GM12878 (cell line): Measurements from ENCODE around the gene COL11A1. TPM values are rescaled to one million over a fixed set of nuclear protein-coding genes. Genes with fewer than 3 reads are reported as not detected.

Source experiments
- ATAC-seq: fragments of 200-7000 bp; cut with Tn5 transposase; 3 replicates; pipeline ENCODE4 v1.9.1; 2020; ENCODE audit warnings: mild to moderate bottlenecking, moderate library complexity
- BruUV-seq: library from RNA; stranded (reverse); fragments of 400-500 nt; replicated peaks from 2 replicates; lab custom pipeline; 2021; lab: Mats Ljungman, UMichigan
- CTCF ChIA-PET: fragments of 300-600 bp; sonication (Branson Sonifier 250); formaldehyde crosslinking; extraction: SDS; loops from one replicate; lab custom pipeline; 2021; ENCODE audit warnings: inconsistent platforms; lab: Yijun Ruan, JAX
- POLR2A ChIA-PET: fragments of 350-600 bp; formaldehyde crosslinking; extraction: SDS; loops from one replicate; lab custom pipeline; 2021; ENCODE audit warnings: inconsistent platforms; lab: Charles Lee
- RAD21 ChIA-PET: fragments of 300-600 bp; sonication (Branson Sonifier 250); formaldehyde crosslinking; loops from one replicate; lab custom pipeline; 2023; ENCODE audit warnings: antibody characterized with exemption; ENCODE audit not compliant: unreplicated experiment; lab: Charles Lee
- SMC1A ChIA-PET: fragments of 300-600 bp; sonication (Branson Sonifier 250); formaldehyde crosslinking; loops from one replicate; lab custom pipeline; 2023; ENCODE audit not compliant: unreplicated experiment, uncharacterized antibody; lab: Charles Lee
- DNase-seq: peaks from one replicate; pipeline ENCODE4 v3.0.0-alpha.2; 2011; ENCODE audit warnings: low read depth, low spot score
- FAIRE-seq: peaks from 3 replicates; lab custom pipeline; 2011; peaks lifted over from hg19 to GRCh38; lab: Jason Lieb, UNC
- H2AFZ ChIP-seq: 2 replicates; pipeline ENCODE4 v1.6.0; 2011; ENCODE audit warnings: low read depth, low read length, control low read depth; ENCODE audit not compliant: control insufficient read depth
- H3K27ac ChIP-seq: 2 replicates; pipeline ENCODE4 v1.5.1; 2011; ENCODE audit warnings: control low read depth; ENCODE audit not compliant: control insufficient read depth, insufficient read depth
- H3K27me3 ChIP-seq, 2 experiments: replicated peaks in 1 of 2; 2 replicates each; pipeline versions ENCODE4 v1.6.0 to v1.6.1; 2011; ENCODE audit warnings: low read length in 1 of 2; ENCODE audit not compliant: control insufficient read depth in 2 of 2, insufficient read depth in 2 of 2
- H3K36me3 ChIP-seq, 2 experiments: 2 replicates each; pipeline ENCODE4 v1.5.1; 2011; ENCODE audit warnings: low read length in 1 of 2; ENCODE audit not compliant: control insufficient read depth in 2 of 2, insufficient read depth in 2 of 2
- H3K4me1 ChIP-seq: 2 replicates; pipeline ENCODE4 v1.6.1; 2011; ENCODE audit warnings: mild to moderate bottlenecking, low read length, moderate library complexity, mixed read lengths; ENCODE audit not compliant: control insufficient read depth, insufficient read depth
- H3K4me2 ChIP-seq: 2 replicates; pipeline ENCODE4 v1.6.0; 2011; ENCODE audit warnings: control low read depth; ENCODE audit not compliant: control insufficient read depth, insufficient read depth
- H3K4me3 ChIP-seq: fragments of 200-600 bp; sonication (generic); 2 replicates; pipeline ENCODE4 v1.5.1; 2016
- H3K79me2 ChIP-seq: 2 replicates; pipeline ENCODE4 v1.6.0; 2011; ENCODE audit warnings: low read length; ENCODE audit not compliant: control insufficient read depth, insufficient read depth
- H3K9ac ChIP-seq: 2 replicates; pipeline ENCODE4 v1.8.0; 2011; ENCODE audit warnings: low read length, control low read depth, mixed read lengths; ENCODE audit not compliant: control insufficient read depth, insufficient read depth
- H3K9me3 ChIP-seq: replicated peaks from 3 replicates; pipeline ENCODE4 v1.5.1; 2011; ENCODE audit warnings: mild to moderate bottlenecking, low read length; ENCODE audit not compliant: control insufficient read depth, insufficient read depth
- H4K20me1 ChIP-seq: 2 replicates; pipeline ENCODE4 v1.6.0; 2011; ENCODE audit not compliant: control insufficient read depth, insufficient read depth
- BHLHE40 ChIP-seq, 2 experiments: fragments of 450-650 bp in 1 of 2; IDR thresholded peaks; 2 replicates each; pipeline ENCODE4 v1.6.1; 2011 to 2017; ENCODE audit warnings: low read depth in 2 of 2, borderline replicate concordance in 1 of 2, improper control_type of control experiment in 1 of 2, low read length in 1 of 2, mild to moderate bottlenecking in 1 of 2
- BRCA1 ChIP-seq: IDR thresholded peaks from 2 replicates; pipeline ENCODE4 v1.6.1; 2011; ENCODE audit warnings: low read depth, low read length, improper control_type of control experiment
- CTCF ChIP-seq, 3 experiments: IDR thresholded peaks in 2 of 3; conservative IDR thresholded peaks in 1 of 3; 2 replicates each; pipeline ENCODE4 v1.5.1; 2011; ENCODE audit warnings: low read depth in 3 of 3, low read length in 3 of 3, mild to moderate bottlenecking in 3 of 3, control low read depth in 2 of 3, moderate library complexity in 2 of 3, inconsistent platforms in 1 of 3, mixed read lengths in 1 of 3; ENCODE audit not compliant: control insufficient read depth in 2 of 3, insufficient read depth in 1 of 3; ENCODE audit errors: extremely low read depth in 1 of 3
- DPF2 ChIP-seq: fragments of 450-650 bp; IDR thresholded peaks from 2 replicates; pipeline ENCODE4 v1.6.1; 2017; ENCODE audit warnings: mild to moderate bottlenecking
- ETV6 ChIP-seq, 2 experiments: fragments of 450-650 bp in 1 of 2; IDR thresholded peaks in 1 of 2; conservative IDR thresholded peaks in 1 of 2; 2 replicates each; pipeline ENCODE4 v1.6.1; 2014; ENCODE audit warnings: antibody characterized with exemption in 1 of 2, borderline replicate concordance in 1 of 2, low read depth in 1 of 2, mild to moderate bottlenecking in 1 of 2, moderate library complexity in 1 of 2
- EZH2 ChIP-seq: IDR thresholded peaks from 2 replicates; pipeline ENCODE4 v1.6.1; 2012; ENCODE audit warnings: low read depth, mild to moderate bottlenecking, control low read depth, inconsistent platforms, low read length, borderline replicate concordance; ENCODE audit not compliant: control insufficient read depth
- FOXK2 ChIP-seq: fragments of 450-650 bp; IDR thresholded peaks from 2 replicates; pipeline ENCODE4 v1.6.1; 2017; ENCODE audit warnings: mild to moderate bottlenecking, moderate library complexity
- IRF4 ChIP-seq: IDR thresholded peaks from 2 replicates; pipeline ENCODE4 v1.6.1; 2011; ENCODE audit warnings: low read depth, low read length
- JUNB ChIP-seq: IDR thresholded peaks from 2 replicates; pipeline ENCODE4 v1.6.1; 2016; ENCODE audit warnings: antibody characterized with exemption, mild to moderate bottlenecking
- JUND ChIP-seq: IDR thresholded peaks from 2 replicates; pipeline ENCODE4 v1.6.1; 2012; ENCODE audit warnings: low read depth, mild to moderate bottlenecking, low read length, improper control_type of control experiment, moderate library complexity
- RAD21 ChIP-seq: IDR thresholded peaks from 2 replicates; pipeline ENCODE4 v1.6.1; 2011; ENCODE audit warnings: mild to moderate bottlenecking, low read depth, low read length, moderate library complexity; ENCODE audit not compliant: insufficient read depth
- SMAD5 ChIP-seq: IDR thresholded peaks from 2 replicates; pipeline ENCODE4 v1.6.1; 2016; ENCODE audit warnings: antibody characterized with exemption, low read depth
- ZBED1 ChIP-seq: IDR thresholded peaks from 2 replicates; pipeline ENCODE4 v1.6.1; 2016; ENCODE audit warnings: borderline replicate concordance
- ZNF24 ChIP-seq: fragments of 450-650 bp; IDR thresholded peaks from 2 replicates; pipeline ENCODE4 v1.6.1; 2017; ENCODE audit warnings: antibody characterized with exemption, mild to moderate bottlenecking
- WGBS: methylation state at CpG from one replicate; pipeline ENCODE4 v1.1.6; 2016; ENCODE audit warnings: low lambda C conversion rate; ENCODE audit not compliant: insufficient replicate concordance, insufficient coverage; ENCODE audit errors: missing lambda C conversion rate; 5-methylcytosine and 5-hydroxymethylcytosine counted together
- in situ Hi-C: fragments of 300-500 bp; cut with MboI; formaldehyde crosslinking; loops from 9 replicates; pipeline ENCODE4 v1.14.3; 2018; ENCODE audit warnings: mixed read lengths
- intact Hi-C: fragments of 100-400 bp; cut with micrococcal nuclease; formaldehyde crosslinking; loops from one replicate; pipeline ENCODE4 v1.14.2; 2022; ENCODE audit not compliant: unreplicated experiment
- polyA plus RNA-seq, 11 experiments: library from polyadenylated mRNA; depleted of rRNA in 4 of 11; unstranded in 6 of 11; stranded (reverse) in 5 of 11; fragments of >200 nt; fragmentation: Nextera tagmentation in 4 of 11; fragmentation: Illumina TruSeq in 1 of 11; extraction: Ambion mirVana in 4 of 11; extraction: Trizol in 1 of 11; gene quantifications; 1 replicate in 1 of 11; 2 replicates in 10 of 11; pipeline versions ENCODE4 v1.2.1 to v1.2.3, GENCODE V29; 2011 to 2016; ENCODE audit warnings: inconsistent platforms in 2 of 11, missing spikeins in 2 of 11, low read depth in 1 of 11
- total RNA-seq, 4 experiments: library from RNA; depleted of rRNA in 3 of 4; stranded (reverse); fragments of >200 nt in 3 of 4; fragmentation: Illumina TruSeq in 1 of 4; extraction: Trizol in 1 of 4; gene quantifications; 2 replicates each; pipeline versions ENCODE4 v1.2.1 to v1.2.3, GENCODE V29; 2013 to 2021
- TF ChIP-seq, protein P1 (sequence below): fragments of 450-650 bp; formaldehyde crosslinking; IDR thresholded peaks from 2 replicates; pipeline ENCODE4 v1.4.0; 2022; ENCODE audit warnings: mild to moderate bottlenecking, moderate library complexity
- TF ChIP-seq, protein P2 (sequence below): IDR thresholded peaks from 2 replicates; pipeline ENCODE4 v1.6.1; 2011; ENCODE audit warnings: low read depth, mild to moderate bottlenecking, low read length, moderate library complexity, borderline replicate concordance; ENCODE audit errors: extremely low read depth

Gene COL11A1
- total and polyA plus RNA-seq, 10 of the 15 experiments (the other 5 are each of a cell fraction or from before 2014, with no cell fraction given): 0.11 TPM; not detected in 9

DNA sequence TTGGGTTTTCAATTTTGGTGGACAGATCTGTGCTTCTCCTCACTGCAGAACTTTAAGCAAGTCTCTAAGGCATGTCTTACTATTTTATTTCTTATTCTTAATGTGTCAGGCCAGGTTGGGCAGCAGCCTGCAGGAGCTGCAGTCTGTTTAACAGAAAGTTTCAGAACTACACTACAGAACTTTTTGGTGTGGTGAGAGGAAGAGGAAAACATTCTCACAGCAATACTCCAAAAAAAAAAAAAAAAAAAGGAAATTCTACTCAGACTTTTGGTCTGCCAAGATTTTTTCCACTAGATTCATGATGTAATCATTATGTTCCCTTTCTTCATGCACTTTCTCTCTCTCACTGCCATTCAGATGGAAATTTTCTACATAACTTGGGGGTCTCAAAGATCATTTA is 255.2 kb downstream of the COL11A1 start:
- BruUV-seq: no TSS peak

GRCh38 chr1:102852613-102853012 is 255.7 kb downstream of the COL11A1 start:
- ATAC-seq: no peak
- no peak overlapping the region for H3K9ac ChIP-seq
- H3K79me2 ChIP-seq: no peaks in the 10 kb centered on the region
- FAIRE-seq: no peak
- no peak for DNase-seq
- WGBS: 31% methylated on average over 2 of the region's 2 CpGs
- RAD21 ChIA-PET: no interaction called here
- no peaks in the 10 kb centered on the region for H3K27me3 ChIP-seq
- no peaks in the 10 kb centered on the region for H3K36me3 ChIP-seq
- no peaks in the 10 kb centered on the region for H3K4me1 ChIP-seq
- no peaks in the 10 kb centered on the region for H4K20me1 ChIP-seq
- H3K4me2 ChIP-seq: no peak overlapping the region
- no peak overlapping the region for H3K27ac ChIP-seq
- POLR2A ChIA-PET: no interaction called here
- BruUV-seq: no TSS peak
- SMC1A ChIA-PET: interaction anchor here (0.5 kb wide), 1 partner anchor 235 kb away, joined by 4 read pairs; no protein-coding TSS in a partner anchor
- no peak overlapping the region for H3K4me3 ChIP-seq
- H3K9me3 ChIP-seq: no peaks in the 10 kb centered on the region
- intact Hi-C loops (no loop called here), in situ Hi-C loops (no loop called here)
- no peak overlapping the region for H2AFZ ChIP-seq
- CTCF ChIA-PET: interaction anchor here (0.7 kb wide), 1 partner anchor 108 kb away, joined by 3 read pairs; no protein-coding TSS in a partner anchor
- TF ChIP-seq BHLHE40 (IDR thresholded peaks at IDR 0.05; ENCODE audit: borderline replicate concordance in 1 of 2, low read depth in 2 of 2, low read length in 1 of 2): no peak
- no peak for TF ChIP-seq FOXK2
- TF ChIP-seq CTCF (IDR thresholded peaks at IDR 0.05 in 2 of 3, conservative IDR thresholded peaks at IDR 0.05 in 1 of 3; ENCODE audit: control insufficient read depth in 2 of 3, extremely low read depth in 1 of 3, insufficient read depth in 1 of 3, low read depth in 3 of 3, low read length in 3 of 3): no peak
- TF ChIP-seq JUNB: no peak
- TF ChIP-seq DPF2: no peak
- TF ChIP-seq ZBED1: no peak
- no peak for TF ChIP-seq SMAD5
- TF ChIP-seq, protein P1, sequence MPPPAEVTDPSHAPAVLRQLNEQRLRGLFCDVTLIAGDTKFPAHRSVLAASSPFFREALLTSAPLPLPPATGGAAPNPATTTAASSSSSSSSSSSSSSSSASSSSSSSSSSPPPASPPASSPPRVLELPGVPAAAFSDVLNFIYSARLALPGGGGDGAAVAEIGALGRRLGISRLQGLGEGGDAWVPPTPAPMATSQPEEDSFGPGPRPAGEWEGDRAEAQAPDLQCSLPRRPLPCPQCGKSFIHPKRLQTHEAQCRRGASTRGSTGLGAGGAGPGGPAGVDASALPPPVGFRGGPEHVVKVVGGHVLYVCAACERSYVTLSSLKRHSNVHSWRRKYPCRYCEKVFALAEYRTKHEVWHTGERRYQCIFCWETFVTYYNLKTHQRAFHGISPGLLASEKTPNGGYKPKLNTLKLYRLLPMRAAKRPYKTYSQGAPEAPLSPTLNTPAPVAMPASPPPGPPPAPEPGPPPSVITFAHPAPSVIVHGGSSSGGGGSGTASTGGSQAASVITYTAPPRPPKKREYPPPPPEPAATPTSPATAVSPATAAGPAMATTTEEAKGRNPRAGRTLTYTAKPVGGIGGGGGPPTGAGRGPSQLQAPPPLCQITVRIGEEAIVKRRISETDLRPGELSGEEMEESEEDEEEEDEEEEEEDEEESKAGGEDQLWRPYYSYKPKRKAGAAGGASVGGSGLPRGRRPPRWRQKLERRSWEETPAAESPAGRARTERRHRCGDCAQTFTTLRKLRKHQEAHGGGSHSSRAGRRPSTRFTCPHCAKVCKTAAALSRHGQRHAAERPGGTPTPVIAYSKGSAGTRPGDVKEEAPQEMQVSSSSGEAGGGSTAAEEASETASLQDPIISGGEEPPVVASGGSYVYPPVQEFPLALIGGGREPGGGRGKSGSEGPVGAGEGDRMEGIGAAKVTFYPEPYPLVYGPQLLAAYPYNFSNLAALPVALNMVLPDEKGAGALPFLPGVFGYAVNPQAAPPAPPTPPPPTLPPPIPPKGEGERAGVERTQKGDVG: no peak
- TF ChIP-seq BRCA1: no peak

More for the DNA sequence above, 255.2 kb downstream of the COL11A1 start:
- ATAC-seq (no peak), DNase-seq (no peak), FAIRE-seq (no peak)
- ChIA-PET RAD21 (no interaction called here), SMC1A (interaction anchor here (0.5 kb wide), 1 partner anchor 236 kb away, joined by 4 read pairs; no protein-coding TSS in a partner anchor), POLR2A (no interaction called here), CTCF (interaction anchor here (0.7 kb wide), 1 partner anchor 108 kb away, joined by 3 read pairs; no protein-coding TSS in a partner anchor)
- H3K27ac ChIP-seq: no peak overlapping the region
- H3K9ac ChIP-seq: no peak overlapping the region
- no peak overlapping the region for H3K4me3 ChIP-seq
- H3K4me2 ChIP-seq: no peak overlapping the region
- in situ Hi-C loops (no loop called here), intact Hi-C loops (no loop called here)
- no peaks in the 10 kb centered on the region for H3K4me1 ChIP-seq
- H3K79me2 ChIP-seq: no peaks in the 10 kb centered on the region
- no peaks in the 10 kb centered on the region for H3K27me3 ChIP-seq
- H3K9me3 ChIP-seq: no peaks in the 10 kb centered on the region
- TF ChIP-seq, protein P2, sequence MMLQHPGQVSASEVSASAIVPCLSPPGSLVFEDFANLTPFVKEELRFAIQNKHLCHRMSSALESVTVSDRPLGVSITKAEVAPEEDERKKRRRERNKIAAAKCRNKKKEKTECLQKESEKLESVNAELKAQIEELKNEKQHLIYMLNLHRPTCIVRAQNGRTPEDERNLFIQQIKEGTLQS: no peak
- TF ChIP-seq JUND (no peak), IRF4 (no peak), RAD21 (no peak), ETV6 (conservative IDR thresholded peaks at IDR 0.05 in 1 of 2, IDR thresholded peaks at IDR 0.05 in 1 of 2; ENCODE audit: borderline replicate concordance in 1 of 2, low read depth in 1 of 2) (no peak), EZH2 (no peak), ZNF24 (no peak)
- no peaks in the 10 kb centered on the region for H3K36me3 ChIP-seq
- H4K20me1 ChIP-seq: no peaks in the 10 kb centered on the region
- no peak overlapping the region for H2AFZ ChIP-seq
